ENCODE measurements around the gene IFITM10. TPM values are rescaled to one million over a fixed set of nuclear protein-coding genes. Genes with fewer than 3 reads are reported as not detected.
"Not testable (repeated sequence)": the region's sequence is repeated elsewhere in the genome, so short reads cannot be mapped to it uniquely, and the experiment has no call there.

The IFITM10 gene
- total RNA-seq, 1 donor from 2014 or later: 0.64 TPM

DNA sequence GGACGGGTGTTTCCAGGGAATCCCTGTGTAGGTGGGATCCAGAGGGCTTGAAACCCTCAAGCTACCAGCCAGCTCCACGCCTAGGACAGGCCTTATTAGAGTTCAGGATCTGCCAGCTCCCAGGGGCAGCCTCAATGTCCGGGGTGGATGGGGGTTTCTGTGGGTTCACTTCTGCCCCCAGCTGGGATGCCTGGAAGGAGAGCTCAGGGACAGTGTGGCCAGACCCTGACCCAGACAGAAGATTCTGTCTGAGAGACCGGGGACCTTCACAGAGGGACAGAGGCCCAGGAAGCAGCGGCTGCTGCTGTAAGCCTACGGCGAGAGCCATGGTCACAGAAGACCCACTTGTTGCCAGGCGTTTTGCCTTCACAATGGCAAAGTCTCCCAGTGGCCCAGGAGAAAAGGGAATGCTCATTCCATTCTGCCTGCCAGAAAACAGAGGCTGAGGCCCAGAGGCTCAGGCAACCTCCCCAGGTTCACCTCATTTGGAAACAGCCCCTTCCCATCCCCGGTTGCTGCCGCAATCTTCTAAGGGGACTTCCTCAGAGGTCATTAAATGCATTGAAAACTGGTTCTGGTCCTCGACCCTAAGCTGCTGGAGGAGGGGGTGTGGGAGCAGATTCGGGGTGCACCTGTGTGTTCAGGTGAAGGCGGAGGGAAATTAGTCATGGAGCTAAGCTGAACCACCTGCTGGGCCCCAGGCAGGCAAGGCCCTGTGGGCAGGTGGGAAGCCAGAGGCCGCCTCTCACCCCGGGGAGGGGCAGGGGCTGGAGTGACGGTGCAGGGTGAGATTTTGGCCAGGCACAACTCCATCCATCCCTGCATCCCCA is 58.3 kb downstream of the IFITM10 start:
- Mint-ChIP-seq H3K27me3 (ENCODE audit: unreplicated experiment) (peaks cover 15% of the 10 kb centered on the region), H3K27ac (ENCODE audit: unreplicated experiment) (no peak overlapping the region), H3K4me3 (ENCODE audit: unreplicated experiment) (no peak overlapping the region), H3K36me3 (ENCODE audit: low read depth, unreplicated experiment) (no peaks in the 10 kb centered on the region), H3K4me1 (ENCODE audit: unreplicated experiment) (peaks cover 12% of the 10 kb centered on the region), H3K9me3 (ENCODE audit: unreplicated experiment) (no peaks in the 10 kb centered on the region)
- no peak for DNase-seq (ENCODE audit: low spot score)
- TF ChIP-seq, protein P1, sequence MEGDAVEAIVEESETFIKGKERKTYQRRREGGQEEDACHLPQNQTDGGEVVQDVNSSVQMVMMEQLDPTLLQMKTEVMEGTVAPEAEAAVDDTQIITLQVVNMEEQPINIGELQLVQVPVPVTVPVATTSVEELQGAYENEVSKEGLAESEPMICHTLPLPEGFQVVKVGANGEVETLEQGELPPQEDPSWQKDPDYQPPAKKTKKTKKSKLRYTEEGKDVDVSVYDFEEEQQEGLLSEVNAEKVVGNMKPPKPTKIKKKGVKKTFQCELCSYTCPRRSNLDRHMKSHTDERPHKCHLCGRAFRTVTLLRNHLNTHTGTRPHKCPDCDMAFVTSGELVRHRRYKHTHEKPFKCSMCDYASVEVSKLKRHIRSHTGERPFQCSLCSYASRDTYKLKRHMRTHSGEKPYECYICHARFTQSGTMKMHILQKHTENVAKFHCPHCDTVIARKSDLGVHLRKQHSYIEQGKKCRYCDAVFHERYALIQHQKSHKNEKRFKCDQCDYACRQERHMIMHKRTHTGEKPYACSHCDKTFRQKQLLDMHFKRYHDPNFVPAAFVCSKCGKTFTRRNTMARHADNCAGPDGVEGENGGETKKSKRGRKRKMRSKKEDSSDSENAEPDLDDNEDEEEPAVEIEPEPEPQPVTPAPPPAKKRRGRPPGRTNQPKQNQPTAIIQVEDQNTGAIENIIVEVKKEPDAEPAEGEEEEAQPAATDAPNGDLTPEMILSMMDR (IDR thresholded peaks at IDR 0.05; ENCODE audit: unreplicated experiment): no peak

GRCh38 chr11:1691026-1691877 is 59.1 kb downstream of the IFITM10 start:
- no peaks in the 10 kb centered on the region for H3K9me3 Mint-ChIP-seq (ENCODE audit: unreplicated experiment)

GRCh38 chr11:1690167-1691025 is 60.0 kb downstream of the IFITM10 start:
- no peak for DNase-seq (ENCODE audit: low spot score)
- Mint-ChIP-seq H3K27ac (ENCODE audit: unreplicated experiment) (no peak overlapping the region), H3K4me1 (ENCODE audit: unreplicated experiment) (no peaks in the 10 kb centered on the region), H3K27me3 (ENCODE audit: unreplicated experiment) (peaks cover 12% of the 10 kb centered on the region), H3K4me3 (ENCODE audit: unreplicated experiment) (no peak overlapping the region), H3K9me3 (ENCODE audit: unreplicated experiment) (no peaks in the 10 kb centered on the region), H3K36me3 (ENCODE audit: low read depth, unreplicated experiment) (no peaks in the 10 kb centered on the region)
- TF ChIP-seq, protein P1 (IDR thresholded peaks at IDR 0.05; ENCODE audit: unreplicated experiment): no peak

More at GRCh38 chr11:1691026-1691877, 59.1 kb downstream of the IFITM10 start:
- Mint-ChIP-seq H3K27me3 (ENCODE audit: unreplicated experiment) (peaks cover 15% of the 10 kb centered on the region), H3K4me3 (ENCODE audit: unreplicated experiment) (no peak overlapping the region), H3K36me3 (ENCODE audit: low read depth, unreplicated experiment) (no peaks in the 10 kb centered on the region), H3K27ac (ENCODE audit: unreplicated experiment) (no peak overlapping the region), H3K4me1 (ENCODE audit: unreplicated experiment) (peaks cover 5% of the 10 kb centered on the region)
- DNase-seq (ENCODE audit: low spot score): no peak
- TF ChIP-seq, protein P1 (IDR thresholded peaks at IDR 0.05; ENCODE audit: unreplicated experiment): no peak

DNA sequence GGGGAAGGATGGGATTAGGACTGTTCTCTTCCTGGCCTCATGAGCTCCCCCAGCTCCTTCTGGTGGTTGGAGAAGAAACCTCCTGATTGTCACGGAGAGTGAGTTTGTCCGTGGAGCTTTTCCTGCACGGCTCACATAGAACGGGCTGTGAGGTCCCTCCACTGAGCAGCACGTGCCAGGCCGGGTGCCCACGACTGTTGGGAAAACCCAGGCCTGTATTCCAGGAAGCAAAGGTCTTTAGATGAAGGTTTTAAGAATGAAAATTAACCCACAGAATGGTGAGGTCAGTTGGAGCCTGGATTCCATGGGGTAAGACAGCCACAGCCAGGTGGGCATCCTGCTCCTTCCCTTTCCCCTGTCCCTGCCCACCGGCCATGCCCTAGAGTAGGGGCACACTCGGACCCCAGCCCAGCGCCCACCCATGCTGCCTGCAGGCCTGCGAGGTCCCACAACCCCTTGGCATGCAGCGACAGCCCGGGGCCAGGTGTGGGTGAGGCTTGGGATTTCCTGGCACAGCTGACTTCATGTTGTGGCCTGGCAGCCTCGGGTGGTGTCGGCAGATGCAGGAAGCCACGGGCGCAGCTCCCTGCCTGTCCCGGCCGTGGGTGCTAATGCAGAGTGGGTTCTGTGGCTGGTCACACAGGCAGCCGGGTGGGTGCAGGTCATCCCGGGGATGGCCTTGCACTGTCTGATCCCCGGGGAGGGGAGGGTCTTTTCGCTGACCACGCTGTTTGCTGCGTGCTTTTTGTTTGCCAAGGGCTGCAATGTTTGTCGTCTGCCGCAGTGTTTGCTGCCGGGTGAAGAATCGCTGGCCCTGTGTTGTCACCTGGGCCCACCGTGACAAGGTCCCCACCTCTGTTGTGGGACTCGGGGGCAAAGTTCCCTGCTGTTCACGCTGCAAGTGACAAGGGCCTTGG is 60.9 kb downstream of the IFITM10 start:
- not testable (repeated sequence) for H3K9me3 Mint-ChIP-seq (ENCODE audit: unreplicated experiment); DNase-seq (ENCODE audit: low spot score); H3K4me1 Mint-ChIP-seq (ENCODE audit: unreplicated experiment); H3K4me3 Mint-ChIP-seq (ENCODE audit: unreplicated experiment); H3K36me3 Mint-ChIP-seq (ENCODE audit: low read depth, unreplicated experiment); H3K27ac Mint-ChIP-seq (ENCODE audit: unreplicated experiment); H3K27me3 Mint-ChIP-seq (ENCODE audit: unreplicated experiment)

GRCh38 chr11:1688336-1688947 is 62.0 kb downstream of the IFITM10 start:
- not testable (repeated sequence) for H3K27ac Mint-ChIP-seq (ENCODE audit: unreplicated experiment); H3K36me3 Mint-ChIP-seq (ENCODE audit: low read depth, unreplicated experiment); DNase-seq (ENCODE audit: low spot score)

DNA sequence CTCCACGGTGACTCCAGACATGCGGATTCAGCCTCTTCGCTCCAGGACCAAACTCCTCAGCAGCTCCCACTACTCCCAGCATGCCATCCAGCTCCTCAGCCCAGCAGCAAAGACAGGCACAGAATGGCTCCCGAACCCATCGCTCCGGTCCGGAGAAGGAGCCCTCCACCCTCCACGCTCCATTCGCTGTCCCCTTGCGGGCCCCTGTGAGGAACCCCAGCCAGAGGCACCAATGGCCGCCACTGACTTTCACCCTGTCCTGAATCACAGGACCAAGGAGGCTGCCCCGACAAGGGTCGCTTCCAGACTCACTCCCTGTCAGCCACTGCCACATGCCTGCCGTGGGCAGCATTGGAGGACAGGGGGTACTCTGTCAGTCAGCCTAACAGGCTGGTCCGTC is 64.2 kb downstream of the IFITM10 start:
- not testable (repeated sequence) for H3K9me3 Mint-ChIP-seq (ENCODE audit: unreplicated experiment); H3K27me3 Mint-ChIP-seq (ENCODE audit: unreplicated experiment); DNase-seq (ENCODE audit: low spot score); H3K4me3 Mint-ChIP-seq (ENCODE audit: unreplicated experiment); H3K36me3 Mint-ChIP-seq (ENCODE audit: low read depth, unreplicated experiment); H3K27ac Mint-ChIP-seq (ENCODE audit: unreplicated experiment)
- H3K4me1 Mint-ChIP-seq (ENCODE audit: unreplicated experiment): peaks cover 13% of the 10 kb centered on the region

More at GRCh38 chr11:1688336-1688947, 62.0 kb downstream of the IFITM10 start:
- not testable (repeated sequence) for H3K27me3 Mint-ChIP-seq (ENCODE audit: unreplicated experiment); H3K4me3 Mint-ChIP-seq (ENCODE audit: unreplicated experiment); H3K9me3 Mint-ChIP-seq (ENCODE audit: unreplicated experiment); H3K4me1 Mint-ChIP-seq (ENCODE audit: unreplicated experiment)
